Peyer's patch (tissue), 4 donors: ENCODE results near the gene CD27.

Source experiments
- CTCF ChIP-seq, 6 experiments: fragments of 450-650 bp in 4 of 6; fragments of 200-600 bp in 2 of 6; sonication (generic) in 1 of 6; IDR thresholded peaks; one replicate each; pipeline ENCODE4 v1.5.1; 2017 to 2019; ENCODE audit warnings: antibody characterized with exemption in 6 of 6, mild to moderate bottlenecking in 3 of 6, moderate library complexity in 1 of 6
- POLR2A ChIP-seq, 2 donors: fragments of 450-650 bp; IDR thresholded peaks; one replicate each; pipeline ENCODE4 v1.5.1; 2017; ENCODE audit warnings: antibody characterized with exemption in 2 of 2, mild to moderate bottlenecking in 2 of 2, moderate library complexity in 2 of 2

- TF ChIP-seq CTCF (IDR thresholded peaks at IDR 0.05) (no peak), POLR2A (IDR thresholded peaks at IDR 0.05) (no peak)
These were observed 43.5 kb downstream of the CD27 start for GRCh38 chr12:6488240-6488639.
